SK-N-SH treated with all-trans-retinoic acid at 6 μM for 48 hours (cell line): Measurements from ENCODE around the gene RMND5B.

Source experiments
- ATAC-seq: fragments of 200-7000 bp; cut with Tn5 transposase; 3 replicates; pipeline ENCODE4 v1.9.1; 2020; ENCODE audit warnings: mild to moderate bottlenecking, moderate library complexity
- ARNTL ChIP-seq: fragments of 450-650 bp; formaldehyde crosslinking; IDR thresholded peaks from 2 replicates; pipeline ENCODE4 v1.5.0; 2020; ENCODE audit warnings: low read depth, mild to moderate bottlenecking, moderate library complexity, borderline replicate concordance
- BACH2 ChIP-seq: fragments of 250-450 bp; sonication (Bioruptor Pico); IDR thresholded peaks from 2 replicates; pipeline ENCODE4 v1.9.0; 2021; ENCODE audit warnings: mild to moderate bottlenecking, borderline replicate concordance
- CREB5 ChIP-seq: fragments of 250-450 bp; sonication (Bioruptor Pico); IDR thresholded peaks from 2 replicates; pipeline ENCODE4 v1.5.1; 2020; ENCODE audit warnings: low read depth, mild to moderate bottlenecking, moderate library complexity
- CSDC2 ChIP-seq: fragments of 250-450 bp; sonication (Bioruptor Pico); IDR thresholded peaks from 2 replicates; pipeline ENCODE4 v1.5.0; 2020; ENCODE audit warnings: mild to moderate bottlenecking, moderate library complexity
- CSRNP3 ChIP-seq: fragments of 250-450 bp; sonication (Bioruptor Pico); IDR thresholded peaks from 2 replicates; pipeline ENCODE4 v1.5.1; 2021; ENCODE audit warnings: mild to moderate bottlenecking, moderate library complexity
- ESRRG ChIP-seq: fragments of 250-450 bp; sonication (Bioruptor Pico); IDR thresholded peaks from 2 replicates; pipeline ENCODE4 v1.6.1; 2021; ENCODE audit warnings: mild to moderate bottlenecking
- GLIS3 ChIP-seq: fragments of 250-450 bp; sonication (Bioruptor Pico); IDR thresholded peaks from 2 replicates; pipeline ENCODE4 v1.5.0; 2020; ENCODE audit warnings: mild to moderate bottlenecking, moderate library complexity
- ISL1 ChIP-seq: fragments of 250-450 bp; sonication (Bioruptor Pico); IDR thresholded peaks from 2 replicates; pipeline ENCODE4 v2.1.2; 2022; ENCODE audit warnings: mild to moderate bottlenecking, moderate library complexity
- OSR1 ChIP-seq: fragments of 250-450 bp; sonication (Bioruptor Pico); IDR thresholded peaks from 2 replicates; pipeline ENCODE4 v1.8.0; 2022; ENCODE audit warnings: moderate library complexity, mild to moderate bottlenecking, inconsistent platforms
- PATZ1 ChIP-seq: fragments of 250-450 bp; sonication (Bioruptor Pico); IDR thresholded peaks from 2 replicates; pipeline ENCODE4 v1.8.0; 2020; ENCODE audit warnings: mild to moderate bottlenecking, moderate library complexity, borderline replicate concordance
- POU6F1 ChIP-seq: fragments of 250-450 bp; sonication (Bioruptor Pico); IDR thresholded peaks from 2 replicates; pipeline ENCODE4 v1.8.0; 2021; ENCODE audit warnings: low read depth, mild to moderate bottlenecking, moderate library complexity, borderline replicate concordance
- PPARA ChIP-seq: fragments of 250-450 bp; sonication (Bioruptor Pico); IDR thresholded peaks from 2 replicates; pipeline ENCODE4 v1.5.0; 2020; ENCODE audit warnings: mild to moderate bottlenecking, borderline replicate concordance
- RARB ChIP-seq: fragments of 250-450 bp; sonication (Bioruptor Pico); IDR thresholded peaks from 2 replicates; pipeline ENCODE4 v1.8.0; 2021; ENCODE audit warnings: mild to moderate bottlenecking, moderate library complexity
- SNAI2 ChIP-seq: fragments of 250-450 bp; sonication (Bioruptor Pico); IDR thresholded peaks from 2 replicates; pipeline ENCODE4 v1.5.0; 2020; ENCODE audit warnings: mild to moderate bottlenecking, moderate library complexity
- TOX ChIP-seq: fragments of 250-450 bp; sonication (Bioruptor Pico); IDR thresholded peaks from 2 replicates; pipeline ENCODE4 v1.8.0; 2021; ENCODE audit warnings: mild to moderate bottlenecking, moderate library complexity, borderline replicate concordance
- TSHZ2 ChIP-seq: fragments of 250-450 bp; sonication (Bioruptor Pico); IDR thresholded peaks from 2 replicates; pipeline ENCODE4 v1.5.0; 2020; ENCODE audit warnings: mild to moderate bottlenecking, moderate library complexity
- ZC3H10 ChIP-seq: fragments of 250-450 bp; sonication (Bioruptor Pico); IDR thresholded peaks from 2 replicates; pipeline ENCODE4 v1.5.1; 2021; ENCODE audit warnings: mild to moderate bottlenecking, moderate library complexity
- ZFP3 ChIP-seq: fragments of 250-450 bp; sonication (Bioruptor Pico); IDR thresholded peaks from 2 replicates; pipeline ENCODE4 v1.5.0; 2020; ENCODE audit warnings: mild to moderate bottlenecking, moderate library complexity
- ZFP30 ChIP-seq: fragments of 450-650 bp; formaldehyde crosslinking; IDR thresholded peaks from 2 replicates; pipeline ENCODE4 v1.5.0; 2022; ENCODE audit warnings: mild to moderate bottlenecking, moderate library complexity
- ZNF565 ChIP-seq: fragments of 450-650 bp; formaldehyde crosslinking; conservative IDR thresholded peaks from 2 replicates; pipeline ENCODE4 v1.5.0; 2020; ENCODE audit warnings: low read depth, mild to moderate bottlenecking, moderate library complexity
- ZNF70 ChIP-seq: fragments of 450-650 bp; formaldehyde crosslinking; IDR thresholded peaks from 2 replicates; pipeline ENCODE4 v1.5.0; 2020; ENCODE audit warnings: mild to moderate bottlenecking, moderate library complexity

The RMND5B gene

GRCh38 chr5:178182158-178182876, 51.5 kb downstream of the RMND5B start:
- no peak for TF ChIP-seq ARNTL (CRISPR knock-in tag)
- no peak for TF ChIP-seq OSR1 (CRISPR knock-in tag)
- no peak for TF ChIP-seq SNAI2 (CRISPR knock-in tag)
- no peak for TF ChIP-seq PPARA (CRISPR knock-in tag)
- ATAC-seq, result no peak

GRCh38 chr5:178186427-178186826, 55.6 kb downstream of the RMND5B start:
- peak; percentile 67 for ATAC-seq

GRCh38 chr5:178187014-178187413, 56.2 kb downstream of the RMND5B start, which contains the start of gene GMCL2:
GMCL2 (minus strand) TSS chr5:178187371; CDS start chr5:178187299, 72 bp downstream.
- ATAC-seq, result peak; percentile 56
- TF ChIP-seq CREB5 (no peak), BACH2 (no peak), SNAI2 (CRISPR knock-in tag) (no peak), PPARA (CRISPR knock-in tag) (no peak), CSDC2 (CRISPR knock-in tag) (no peak), OSR1 (CRISPR knock-in tag) (no peak), POU6F1 (no peak), ISL1 (CRISPR knock-in tag) (no peak), TOX (no peak), ZC3H10 (CRISPR knock-in tag) (no peak), CSRNP3 (CRISPR knock-in tag) (no peak), TSHZ2 (CRISPR knock-in tag) (no peak), RARB (no peak), GLIS3 (CRISPR knock-in tag) (no peak)

More at GRCh38 chr5:178186427-178186826, 55.6 kb downstream of the RMND5B start:
- TF ChIP-seq ZC3H10 (CRISPR knock-in tag) (no peak), ZFP3 (CRISPR knock-in tag) (no peak), ARNTL (CRISPR knock-in tag) (no peak), ZNF565 (no peak), ZNF70 (CRISPR knock-in tag) (no peak), PATZ1 (CRISPR knock-in tag) (no peak), GLIS3 (CRISPR knock-in tag) (no peak), BACH2 (no peak), ESRRG (CRISPR knock-in tag) (no peak), CREB5 (no peak), OSR1 (CRISPR knock-in tag) (no peak), CSRNP3 (CRISPR knock-in tag) (no peak), ISL1 (CRISPR knock-in tag) (no peak), ZFP30 (no peak)
- TF ChIP-seq, all 23 proteins: peak for 0
